ENCODE results near the gene AQP12A. TPM values are rescaled to one million over a fixed set of nuclear protein-coding genes. Genes with fewer than 3 reads are reported as not detected.

AQP12A gene
- total and polyA plus RNA-seq, 10 of the 15 experiments (the other 5 are each of a cell fraction or from before 2014, with no cell fraction given) = not detected

DNA sequence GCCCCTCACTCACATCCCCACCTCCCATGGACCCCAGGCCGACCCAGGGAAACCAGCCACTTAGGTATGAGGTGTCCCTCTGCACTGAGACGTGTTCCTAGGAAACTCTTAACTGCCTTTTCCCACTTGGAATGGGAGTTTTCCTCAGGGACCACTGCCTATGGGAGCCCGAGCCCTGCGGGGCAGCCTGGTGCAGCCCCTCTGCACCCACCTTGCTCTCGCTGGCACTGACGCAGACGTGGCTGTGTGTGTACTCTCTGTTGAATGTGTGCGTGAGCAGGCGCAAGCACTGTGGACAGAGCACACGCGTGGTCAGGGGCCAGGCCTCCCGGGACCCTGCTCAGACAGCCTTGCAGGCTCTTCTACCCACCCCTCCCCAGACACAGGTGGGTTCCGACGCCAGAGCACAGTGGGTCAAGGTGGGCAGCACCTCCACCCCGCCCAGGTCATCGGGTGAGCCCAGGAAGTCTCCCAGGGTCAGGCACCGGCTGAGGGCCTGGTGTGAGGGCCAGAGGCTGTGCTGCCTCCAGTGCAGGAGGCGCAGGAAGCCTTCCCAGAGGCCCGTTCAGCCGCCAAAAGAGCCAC is 30.0 kb downstream of the AQP12A start (continued):
- TF ChIP-seq, protein P1, sequence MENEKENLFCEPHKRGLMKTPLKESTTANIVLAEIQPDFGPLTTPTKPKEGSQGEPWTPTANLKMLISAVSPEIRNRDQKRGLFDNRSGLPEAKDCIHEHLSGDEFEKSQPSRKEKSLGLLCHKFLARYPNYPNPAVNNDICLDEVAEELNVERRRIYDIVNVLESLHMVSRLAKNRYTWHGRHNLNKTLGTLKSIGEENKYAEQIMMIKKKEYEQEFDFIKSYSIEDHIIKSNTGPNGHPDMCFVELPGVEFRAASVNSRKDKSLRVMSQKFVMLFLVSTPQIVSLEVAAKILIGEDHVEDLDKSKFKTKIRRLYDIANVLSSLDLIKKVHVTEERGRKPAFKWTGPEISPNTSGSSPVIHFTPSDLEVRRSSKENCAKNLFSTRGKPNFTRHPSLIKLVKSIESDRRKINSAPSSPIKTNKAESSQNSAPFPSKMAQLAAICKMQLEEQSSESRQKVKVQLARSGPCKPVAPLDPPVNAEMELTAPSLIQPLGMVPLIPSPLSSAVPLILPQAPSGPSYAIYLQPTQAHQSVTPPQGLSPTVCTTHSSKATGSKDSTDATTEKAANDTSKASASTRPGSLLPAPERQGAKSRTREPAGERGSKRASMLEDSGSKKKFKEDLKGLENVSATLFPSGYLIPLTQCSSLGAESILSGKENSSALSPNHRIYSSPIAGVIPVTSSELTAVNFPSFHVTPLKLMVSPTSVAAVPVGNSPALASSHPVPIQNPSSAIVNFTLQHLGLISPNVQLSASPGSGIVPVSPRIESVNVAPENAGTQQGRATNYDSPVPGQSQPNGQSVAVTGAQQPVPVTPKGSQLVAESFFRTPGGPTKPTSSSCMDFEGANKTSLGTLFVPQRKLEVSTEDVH (IDR thresholded peaks at IDR 0.05; ENCODE audit: low read depth, partially characterized antibody) = no peak
- TF ChIP-seq NFYA (IDR thresholded peaks at IDR 0.05; ENCODE audit: borderline replicate concordance, low read depth, low read length) (no peak), IKZF2 (IDR thresholded peaks at IDR 0.05) (no peak)

DNA sequence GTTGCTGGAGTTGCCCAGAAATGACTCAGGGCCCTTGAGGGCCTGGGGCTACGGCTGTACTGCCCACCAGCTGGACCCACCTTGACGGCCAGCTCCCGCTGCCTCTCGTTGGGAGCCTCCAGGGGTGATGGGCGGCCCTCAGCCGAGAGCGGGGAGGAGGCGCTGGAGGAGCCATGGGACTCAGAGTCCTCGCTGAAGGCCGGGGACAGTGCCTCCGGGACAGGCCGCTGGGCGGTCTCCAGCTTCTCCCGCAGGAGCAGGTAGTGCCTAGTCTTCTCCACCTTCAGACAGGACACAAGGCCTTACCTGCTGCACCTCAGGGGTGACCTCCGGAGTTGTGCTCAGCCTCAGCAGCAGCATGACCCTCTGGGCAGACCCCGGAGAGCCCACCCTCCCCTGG is 30.7 kb downstream of the AQP12A start:
- RAD21 ChIA-PET (ENCODE audit: unreplicated experiment) = no interaction called here
- Histone ChIP-seq H3K4me3 (no peak overlapping the region), H2AFZ (ENCODE audit: control insufficient read depth, low read depth, low read length) (no peak overlapping the region), H3K36me3 (ENCODE audit: control insufficient read depth in 2 of 2, insufficient read depth in 2 of 2, low read length in 1 of 2) (no peaks in the 10 kb centered on the region), H3K27me3 (replicated peaks in 1 of 2; ENCODE audit: control insufficient read depth in 2 of 2, insufficient read depth in 2 of 2, low read length in 1 of 2) (no peaks in the 10 kb centered on the region), H3K9me3 (replicated peaks; ENCODE audit: control insufficient read depth, insufficient read depth, low read length) (no peaks in the 10 kb centered on the region), H4K20me1 (ENCODE audit: control insufficient read depth, insufficient read depth) (no peaks in the 10 kb centered on the region), H3K9ac (ENCODE audit: control insufficient read depth, insufficient read depth, low read length) (no peak overlapping the region), H3K4me2 (ENCODE audit: control insufficient read depth, insufficient read depth) (no peak overlapping the region), H3K4me1 (ENCODE audit: control insufficient read depth, insufficient read depth, low read length) (no peaks in the 10 kb centered on the region), H3K79me2 (ENCODE audit: control insufficient read depth, insufficient read depth, low read length) (no peaks in the 10 kb centered on the region), H3K27ac (ENCODE audit: control insufficient read depth, insufficient read depth) (no peak overlapping the region)
- FAIRE-seq (no peak), ATAC-seq (no peak), DNase-seq (ENCODE audit: low read depth, low spot score) (no peak)
- intact Hi-C loops (cut with micrococcal nuclease; ENCODE audit: unreplicated experiment) = no loop called here
- CTCF ChIA-PET = no interaction called here
- TF ChIP-seq ETV6 (conservative IDR thresholded peaks at IDR 0.05 in 1 of 2, IDR thresholded peaks at IDR 0.05 in 1 of 2; ENCODE audit: borderline replicate concordance in 1 of 2, low read depth in 1 of 2) (no peak), MTA2 (IDR thresholded peaks at IDR 0.05; ENCODE audit: low read depth) (no peak), POLR2AphosphoS2 (IDR thresholded peaks at IDR 0.05; ENCODE audit: low read depth, low read length) (no peak), SREBF2 (IDR thresholded peaks at IDR 0.05; ENCODE audit: low read length) (no peak), GATAD2B (conservative IDR thresholded peaks at IDR 0.05; ENCODE audit: low read depth) (no peak), NBN (IDR thresholded peaks at IDR 0.05) (no peak)
- in situ Hi-C loops (cut with MboI) = no loop called here
- no TSS peak for BruUV-seq (replicated peaks)
- POLR2A ChIA-PET = no interaction called here
- WGBS (ENCODE audit: insufficient coverage, insufficient replicate concordance, low lambda C conversion rate, missing lambda C conversion rate) = 43% methylated on average over 15 of the region's 16 CpGs
- SMC1A ChIA-PET (ENCODE audit: uncharacterized antibody, unreplicated experiment) = no interaction called here
